GM23338 (cell line): Measurements from ENCODE around the gene DDX24. TPM values are rescaled to one million over a fixed set of nuclear protein-coding genes. Genes with fewer than 3 reads are reported as not detected.

ENCODE experiments used
- ATAC-seq: fragments of 200-7000 bp; cut with Tn5 transposase; 3 replicates; pipeline ENCODE4 v1.9.1; 2020
- DNase-seq: peaks from one replicate; pipeline ENCODE4 v3.0.0-alpha.2; 2015; ENCODE audit warnings: low spot score
- H2AFZ ChIP-seq: fragments of 200-600 bp; sonication (generic); 2 replicates; pipeline ENCODE4 v1.8.0; 2016; ENCODE audit warnings: antibody characterized with exemption, mild to moderate bottlenecking, moderate library complexity
- H3F3A ChIP-seq: fragments of 200-600 bp; sonication (generic); replicated peaks from 2 replicates; pipeline ENCODE4 v1.8.0; 2017; ENCODE audit warnings: antibody characterized with exemption, mixed run types, low read depth
- H3K27ac ChIP-seq: fragments of 200-600 bp; sonication (generic); 2 replicates; pipeline ENCODE4 v1.6.1; 2016; ENCODE audit warnings: low read depth
- H3K27me3 ChIP-seq: fragments of 200-600 bp; sonication (generic); 2 replicates; pipeline ENCODE4 v1.8.0; 2016; ENCODE audit warnings: mild to moderate bottlenecking, mixed run types, moderate library complexity; ENCODE audit not compliant: insufficient read depth
- H3K36me3 ChIP-seq: fragments of 200-600 bp; sonication (generic); 2 replicates; pipeline ENCODE4 v1.8.0; 2016; ENCODE audit warnings: mild to moderate bottlenecking; ENCODE audit not compliant: insufficient read depth
- H3K4me1 ChIP-seq: fragments of 200-600 bp; sonication (generic); 2 replicates; pipeline ENCODE4 v1.8.0; 2016; ENCODE audit warnings: mild to moderate bottlenecking, moderate library complexity; ENCODE audit not compliant: insufficient read depth
- H3K4me2 ChIP-seq: fragments of 200-600 bp; sonication (generic); 2 replicates; pipeline ENCODE4 v1.7.1; 2017; ENCODE audit warnings: mixed run types
- H3K4me3 ChIP-seq: fragments of 200-600 bp; sonication (generic); 2 replicates; pipeline ENCODE4 v1.6.1; 2016; ENCODE audit warnings: mixed run types
- H3K79me2 ChIP-seq: fragments of 200-600 bp; sonication (generic); replicated peaks from 2 replicates; pipeline ENCODE4 v1.8.0; 2017; ENCODE audit warnings: mild to moderate bottlenecking; ENCODE audit not compliant: insufficient read depth
- H3K9me2 ChIP-seq: fragments of 200-600 bp; sonication (generic); 2 replicates; pipeline ENCODE4 v1.8.0; 2017; ENCODE audit not compliant: insufficient read depth
- H4K20me1 ChIP-seq: fragments of 200-600 bp; sonication (generic); replicated peaks from 2 replicates; pipeline ENCODE4 v1.8.0; 2017; ENCODE audit warnings: mild to moderate bottlenecking; ENCODE audit not compliant: insufficient read depth
- H3K27ac Mint-ChIP-seq: 2 replicates; pipeline ENCODE4 v1.8.0; 2020; ENCODE audit warnings: inconsistent platforms, mild to moderate bottlenecking, moderate library complexity, mixed read lengths
- H3K27me3 Mint-ChIP-seq: 3 replicates; pipeline ENCODE4 v1.8.0; 2022; ENCODE audit warnings: low read depth, mild to moderate bottlenecking, moderate library complexity, mixed read lengths, inconsistent platforms; ENCODE audit not compliant: insufficient read depth, poor library complexity
- H3K36me3 Mint-ChIP-seq: 3 replicates; pipeline ENCODE4 v1.8.0; 2021; ENCODE audit warnings: low read depth, mild to moderate bottlenecking, inconsistent platforms, moderate library complexity, mixed read lengths
- H3K4me1 Mint-ChIP-seq: 3 replicates; pipeline ENCODE4 v1.8.0; 2020; ENCODE audit warnings: mild to moderate bottlenecking, inconsistent platforms, mixed read lengths
- H3K4me3 Mint-ChIP-seq: 3 replicates; pipeline ENCODE4 v1.8.0; 2021; ENCODE audit warnings: moderate library complexity, mild to moderate bottlenecking, inconsistent platforms, mixed read lengths
- H3K9me3 Mint-ChIP-seq: 3 replicates; pipeline ENCODE4 v1.8.0; 2020; ENCODE audit warnings: moderate library complexity, mild to moderate bottlenecking, inconsistent platforms, mixed read lengths
- ETS1 ChIP-seq: IDR thresholded peaks from 2 replicates; pipeline ENCODE4 v1.6.1; 2016; ENCODE audit warnings: antibody characterized with exemption
- EZH2phosphoT487 ChIP-seq: fragments of 200-600 bp; sonication (generic); IDR thresholded peaks from one replicate; pipeline ENCODE4 v1.8.1; 2018; ENCODE audit warnings: antibody characterized with exemption; ENCODE audit not compliant: unreplicated experiment
- JUNB ChIP-seq: IDR thresholded peaks from one replicate; pipeline ENCODE4 v1.6.1; 2016; ENCODE audit warnings: antibody characterized with exemption; ENCODE audit not compliant: unreplicated experiment
- NANOG ChIP-seq: IDR thresholded peaks from 2 replicates; pipeline ENCODE4 v1.6.1; 2016; ENCODE audit warnings: antibody characterized with exemption, borderline replicate concordance
- POLR2AphosphoS5 ChIP-seq: IDR thresholded peaks from 2 replicates; pipeline ENCODE4 v1.6.1; 2016; ENCODE audit warnings: antibody characterized with exemption, low read depth
- REST ChIP-seq: IDR thresholded peaks from one replicate; pipeline ENCODE4 v1.6.1; 2018; ENCODE audit warnings: antibody characterized with exemption; ENCODE audit not compliant: unreplicated experiment
- ZNF331 ChIP-seq: fragments of 250-450 bp; sonication (Bioruptor Pico); IDR thresholded peaks from 2 replicates; pipeline ENCODE4 v1.5.0; 2020; ENCODE audit warnings: low read depth, mild to moderate bottlenecking, moderate library complexity
- ZNF462 ChIP-seq: fragments of 250-450 bp; sonication (Bioruptor Pico); IDR thresholded peaks from 2 replicates; pipeline ENCODE4 v1.5.0; 2020; ENCODE audit warnings: mild to moderate bottlenecking, moderate library complexity
- polyA plus RNA-seq: library from polyadenylated mRNA; unstranded; fragments of >200 nt; fragmentation: Nextera tagmentation; extraction: Ambion mirVana; gene quantifications from 2 replicates; pipeline ENCODE4 v1.2.1, GENCODE V29; 2016
- total RNA-seq: library from RNA; depleted of rRNA; stranded (reverse); fragments of >200 nt; shearing (Covaris generic); gene quantifications from 2 replicates; pipeline ENCODE4 v1.2.3, GENCODE V29; 2014
- TF ChIP-seq, protein P1 (sequence below), 2 experiments: fragments of 200-600 bp in 1 of 2; sonication (generic) in 1 of 2; conservative IDR thresholded peaks; 2 replicates each; pipeline versions ENCODE4 v1.5.1 to v1.6.1; 2016 to 2017; ENCODE audit warnings: antibody characterized with exemption in 2 of 2, low read depth in 2 of 2, mild to moderate bottlenecking in 2 of 2, moderate library complexity in 1 of 2

The DDX24 gene
- total and polyA plus RNA-seq, 2 experiments from 2014 or later, result 150 to 265 TPM

- peaks cover 6% of the 10 kb centered on the region; the same call in 2 of the 3 replicates for H3K36me3 Mint-ChIP-seq
- H3K4me1 Mint-ChIP-seq, result peaks cover 4% of the 10 kb centered on the region; the same call in 2 of the 3 replicates
- 0 out of 2 replicates have a peak, but pooled peaks cover 4% of the 10 kb centered on the region for H3K9me2 ChIP-seq
- no peaks in the 10 kb centered on the region for H3K27me3 ChIP-seq
- H3F3A ChIP-seq, result no peaks in the 10 kb centered on the region
- no peak overlapping the region for H3K27ac ChIP-seq
- no peaks in the 10 kb centered on the region for H3K36me3 ChIP-seq
- ATAC-seq (no peak), DNase-seq (no peak)
- H2AFZ ChIP-seq, result no peak overlapping the region
- no peaks in the 10 kb centered on the region for H4K20me1 ChIP-seq
- TF ChIP-seq ZNF462 (CRISPR knock-in tag) (no peak), NANOG (no peak)
- TF ChIP-seq, protein P1, sequence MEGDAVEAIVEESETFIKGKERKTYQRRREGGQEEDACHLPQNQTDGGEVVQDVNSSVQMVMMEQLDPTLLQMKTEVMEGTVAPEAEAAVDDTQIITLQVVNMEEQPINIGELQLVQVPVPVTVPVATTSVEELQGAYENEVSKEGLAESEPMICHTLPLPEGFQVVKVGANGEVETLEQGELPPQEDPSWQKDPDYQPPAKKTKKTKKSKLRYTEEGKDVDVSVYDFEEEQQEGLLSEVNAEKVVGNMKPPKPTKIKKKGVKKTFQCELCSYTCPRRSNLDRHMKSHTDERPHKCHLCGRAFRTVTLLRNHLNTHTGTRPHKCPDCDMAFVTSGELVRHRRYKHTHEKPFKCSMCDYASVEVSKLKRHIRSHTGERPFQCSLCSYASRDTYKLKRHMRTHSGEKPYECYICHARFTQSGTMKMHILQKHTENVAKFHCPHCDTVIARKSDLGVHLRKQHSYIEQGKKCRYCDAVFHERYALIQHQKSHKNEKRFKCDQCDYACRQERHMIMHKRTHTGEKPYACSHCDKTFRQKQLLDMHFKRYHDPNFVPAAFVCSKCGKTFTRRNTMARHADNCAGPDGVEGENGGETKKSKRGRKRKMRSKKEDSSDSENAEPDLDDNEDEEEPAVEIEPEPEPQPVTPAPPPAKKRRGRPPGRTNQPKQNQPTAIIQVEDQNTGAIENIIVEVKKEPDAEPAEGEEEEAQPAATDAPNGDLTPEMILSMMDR (conservative IDR thresholded peaks at IDR 0.05; ENCODE audit: low read depth in 2 of 2), result no peak
- H3K27me3 Mint-ChIP-seq, result peaks cover 11% of the 10 kb centered on the region
- H3K27ac Mint-ChIP-seq, result no peak overlapping the region
- no peaks in the 10 kb centered on the region for H3K79me2 ChIP-seq
- no peaks in the 10 kb centered on the region for H3K4me1 ChIP-seq
- H3K4me2 ChIP-seq, result no peak overlapping the region
- H3K4me3 ChIP-seq, result no peak overlapping the region
- H3K9me3 Mint-ChIP-seq, result peaks cover 8% of the 10 kb centered on the region; the same call in 2 of the 3 replicates
- no peak overlapping the region for H3K4me3 Mint-ChIP-seq
These were observed 46.1 kb downstream of the DDX24 start for GRCh38 chr14:94034886-94035285.

- H3K4me1 ChIP-seq, result no peaks in the 10 kb centered on the region
- no peak overlapping the region for H3K27ac ChIP-seq
- H3F3A ChIP-seq, result no peaks in the 10 kb centered on the region
- ATAC-seq (no peak), DNase-seq (no peak)
- no peaks in the 10 kb centered on the region for H3K36me3 ChIP-seq
- no peaks in the 10 kb centered on the region for H3K79me2 ChIP-seq
- no peak overlapping the region for H2AFZ ChIP-seq
- no peak overlapping the region for H3K27ac Mint-ChIP-seq
- peaks cover 7% of the 10 kb centered on the region for H3K27me3 Mint-ChIP-seq
- peaks cover 8% of the 10 kb centered on the region; the same call in 2 of the 3 replicates for H3K9me3 Mint-ChIP-seq
- H3K4me3 ChIP-seq, result no peak overlapping the region
- H3K4me1 Mint-ChIP-seq, result peaks cover 6% of the 10 kb centered on the region; the same call in 2 of the 3 replicates
- H3K27me3 ChIP-seq, result no peaks in the 10 kb centered on the region
- H4K20me1 ChIP-seq, result no peaks in the 10 kb centered on the region
- H3K9me2 ChIP-seq, result 0 out of 2 replicates have a peak, but pooled peaks cover 4% of the 10 kb centered on the region
- no peak overlapping the region for H3K4me2 ChIP-seq
- peaks cover 6% of the 10 kb centered on the region; the same call in 2 of the 3 replicates for H3K36me3 Mint-ChIP-seq
- no peak overlapping the region for H3K4me3 Mint-ChIP-seq
- no peak for TF ChIP-seq JUNB
- no peak for TF ChIP-seq ZNF331
- TF ChIP-seq POLR2AphosphoS5, result no peak
- TF ChIP-seq NANOG, result no peak
- TF ChIP-seq EZH2phosphoT487, result no peak
- no peak for TF ChIP-seq ETS1
- TF ChIP-seq REST, result no peak
These were observed 49.1 kb downstream of the DDX24 start for GRCh38 chr14:94031883-94032279.
